MM.1S (cell line): Measurements from ENCODE around the gene ZIM2.

Experiments used
- CTCF ChIP-seq: fragments of 300-600 bp; sonication (generic); IDR thresholded peaks from 2 replicates; pipeline ENCODE4 v1.5.1; 2016; ENCODE audit warnings: antibody characterized with exemption, low read length, mixed read lengths
- EZH2 ChIP-seq: fragments of 300-600 bp; sonication (generic); optimal IDR thresholded peaks from 2 replicates; pipeline ENCODE3; 2017; ENCODE audit warnings: low read depth, mild to moderate bottlenecking, antibody characterized with exemption, low read length, mixed read lengths
- EZH2phosphoT487 ChIP-seq: fragments of 300-600 bp; sonication (generic); IDR thresholded peaks from 2 replicates; pipeline ENCODE4 v1.6.1; 2018; ENCODE audit warnings: antibody characterized with exemption, low read length

- TF ChIP-seq CTCF (no peak), EZH2phosphoT487 (no peak), EZH2 (no peak)
These were observed 16.3 kb upstream of the ZIM2 start for GRCh38 chr19:56856822-56857221.
